ENCODE data around the gene DLGAP1. TPM values are rescaled to one million over a fixed set of nuclear protein-coding genes. Genes with fewer than 3 reads are reported as not detected.
A peak's percentile ranks its signal among the peaks of the same experiment; 100 is the strongest.
"Not testable (repeated sequence)": the region's sequence is repeated elsewhere in the genome, so short reads cannot be mapped to it uniquely, and the experiment has no call there.

Gene DLGAP1
- total and polyA plus RNA-seq, 2 experiments from 2014 or later, result 17.0 to 48.5 TPM

- no peak for TF ChIP-seq ETS1 (IDR thresholded peaks at IDR 0.05)
- no peak for TF ChIP-seq CREB1 (CRISPR knock-in tag; IDR thresholded peaks at IDR 0.05; ENCODE audit: low read depth)
- TF ChIP-seq NANOG (IDR thresholded peaks at IDR 0.05; ENCODE audit: borderline replicate concordance), result no peak
- no peak for TF ChIP-seq JUNB (IDR thresholded peaks at IDR 0.05; ENCODE audit: unreplicated experiment)
- TF ChIP-seq, protein P1, sequence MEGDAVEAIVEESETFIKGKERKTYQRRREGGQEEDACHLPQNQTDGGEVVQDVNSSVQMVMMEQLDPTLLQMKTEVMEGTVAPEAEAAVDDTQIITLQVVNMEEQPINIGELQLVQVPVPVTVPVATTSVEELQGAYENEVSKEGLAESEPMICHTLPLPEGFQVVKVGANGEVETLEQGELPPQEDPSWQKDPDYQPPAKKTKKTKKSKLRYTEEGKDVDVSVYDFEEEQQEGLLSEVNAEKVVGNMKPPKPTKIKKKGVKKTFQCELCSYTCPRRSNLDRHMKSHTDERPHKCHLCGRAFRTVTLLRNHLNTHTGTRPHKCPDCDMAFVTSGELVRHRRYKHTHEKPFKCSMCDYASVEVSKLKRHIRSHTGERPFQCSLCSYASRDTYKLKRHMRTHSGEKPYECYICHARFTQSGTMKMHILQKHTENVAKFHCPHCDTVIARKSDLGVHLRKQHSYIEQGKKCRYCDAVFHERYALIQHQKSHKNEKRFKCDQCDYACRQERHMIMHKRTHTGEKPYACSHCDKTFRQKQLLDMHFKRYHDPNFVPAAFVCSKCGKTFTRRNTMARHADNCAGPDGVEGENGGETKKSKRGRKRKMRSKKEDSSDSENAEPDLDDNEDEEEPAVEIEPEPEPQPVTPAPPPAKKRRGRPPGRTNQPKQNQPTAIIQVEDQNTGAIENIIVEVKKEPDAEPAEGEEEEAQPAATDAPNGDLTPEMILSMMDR (conservative IDR thresholded peaks at IDR 0.05; ENCODE audit: low read depth in 2 of 2), result no peak
- TF ChIP-seq ZNF331 (CRISPR knock-in tag; IDR thresholded peaks at IDR 0.05; ENCODE audit: low read depth), result no peak
- TF ChIP-seq ZNF114 (CRISPR knock-in tag; IDR thresholded peaks at IDR 0.05), result no peak
Observed at GRCh38 chr18:3607309-3608098, 847.6 kb downstream of the DLGAP1 start (continued).

GRCh38 chr18:3606863-3607262 lies 848.2 kb downstream of the DLGAP1 start:
- H3K27ac Mint-ChIP-seq; H4K20me1 ChIP-seq (replicated peaks; ENCODE audit: insufficient read depth); H3K36me3 Mint-ChIP-seq (ENCODE audit: low read depth); H3K4me2 ChIP-seq; H3K9me3 Mint-ChIP-seq; DNase-seq (ENCODE audit: low spot score); ATAC-seq; H3K27me3 ChIP-seq (ENCODE audit: insufficient read depth); H3K36me3 ChIP-seq (ENCODE audit: insufficient read depth); H2AFZ ChIP-seq; H3K4me3 Mint-ChIP-seq; H3K9me2 ChIP-seq (ENCODE audit: insufficient read depth): not testable (repeated sequence)
- Mint-ChIP-seq H3K4me1 (peaks cover 34% of the 10 kb centered on the region), H3K27me3 (ENCODE audit: insufficient read depth, low read depth, poor library complexity) (peaks cover 20% of the 10 kb centered on the region)
- Histone ChIP-seq H3K27ac (ENCODE audit: low read depth) (peak overlapping the region; percentile 98), H3K4me3 (peak overlapping the region; percentile 70), H3K4me1 (ENCODE audit: insufficient read depth) (peaks cover 33% of the 10 kb centered on the region), H3K79me2 (replicated peaks; ENCODE audit: insufficient read depth) (peaks cover 36% of the 10 kb centered on the region), H3F3A (replicated peaks; ENCODE audit: low read depth) (peaks cover 27% of the 10 kb centered on the region)

- Histone ChIP-seq H3K27ac (ENCODE audit: low read depth) (peak overlapping the region; percentile 98), H3K4me3 (peak overlapping the region; percentile 70), H3K36me3 (ENCODE audit: insufficient read depth) (peaks cover 4% of the 10 kb centered on the region; the same call in 1 of the 2 replicates), H3K9me2 (ENCODE audit: insufficient read depth) (no peaks in the 10 kb centered on the region), H3K79me2 (replicated peaks; ENCODE audit: insufficient read depth) (peaks cover 36% of the 10 kb centered on the region), H3K27me3 (ENCODE audit: insufficient read depth) (no peaks in the 10 kb centered on the region), H4K20me1 (replicated peaks; ENCODE audit: insufficient read depth) (no peaks in the 10 kb centered on the region), H3F3A (replicated peaks; ENCODE audit: low read depth) (peaks cover 19% of the 10 kb centered on the region), H2AFZ (no peak overlapping the region), H3K4me1 (ENCODE audit: insufficient read depth) (peaks cover 28% of the 10 kb centered on the region), H3K4me2 (peak overlapping the region; percentile 75)
- peaks cover 5% of the 10 kb centered on the region; the same call in 2 of the 3 replicates for H3K36me3 Mint-ChIP-seq (ENCODE audit: low read depth)
- no peak overlapping the region for H3K4me3 Mint-ChIP-seq
- peaks cover 28% of the 10 kb centered on the region for H3K4me1 Mint-ChIP-seq
- H3K9me3 Mint-ChIP-seq, result no peaks in the 10 kb centered on the region; the same call in 1 of the 3 replicates
- ATAC-seq (no peak), DNase-seq (ENCODE audit: low spot score) (peak; percentile 42)
- H3K27ac Mint-ChIP-seq, result no peak overlapping the region
- TF ChIP-seq ETS1 (IDR thresholded peaks at IDR 0.05), result no peak
- TF ChIP-seq, protein P1 (conservative IDR thresholded peaks at IDR 0.05; ENCODE audit: low read depth in 2 of 2), result no peak
- TF ChIP-seq ZNF114 (CRISPR knock-in tag; IDR thresholded peaks at IDR 0.05), result no peak
- no peak for TF ChIP-seq NANOG (IDR thresholded peaks at IDR 0.05; ENCODE audit: borderline replicate concordance)
- no peak for TF ChIP-seq JUNB (IDR thresholded peaks at IDR 0.05; ENCODE audit: unreplicated experiment)
- no peak for TF ChIP-seq EZH2 (IDR thresholded peaks at IDR 0.05; ENCODE audit: low read depth, unreplicated experiment)
- TF ChIP-seq EZH2phosphoT487 (IDR thresholded peaks at IDR 0.05; ENCODE audit: unreplicated experiment), result no peak
- H3K27me3 Mint-ChIP-seq (ENCODE audit: insufficient read depth, low read depth, poor library complexity), result peaks cover 13% of the 10 kb centered on the region
Observed at GRCh38 chr18:3605954-3606443, 849.1 kb downstream of the DLGAP1 start.

All from GM23338 (cell line).